ENCODE data around the gene LARP4B.

Gene LARP4B

GRCh38 chr10:931326-932318 is at the start of gene LARP4B:
LARP4B (minus strand) TSS chr10:931705; CDS start chr10:885721, 45,984 bp downstream.
- peak; percentile 57 to 83 for DNase-seq

- no peak for DNase-seq
These were observed 49.1 kb upstream of the LARP4B start for GRCh38 chr10:980468-981093.

- no peak for DNase-seq
These were observed 47.4 kb upstream of the LARP4B start for GRCh38 chr10:978826-979421.

GRCh38 chr10:976316-976715 is 44.8 kb upstream of the LARP4B start:
- DNase-seq, result no peak

- DNase-seq, result no peak
These were observed 43.2 kb upstream of the LARP4B start for GRCh38 chr10:974785-975074.

GRCh38 chr10:974038-974784 is 42.7 kb upstream of the LARP4B start:
- DNase-seq, result no peak

- no peak for DNase-seq
These were observed 41.3 kb upstream of the LARP4B start for GRCh38 chr10:972763-973162.

GRCh38 chr10:971613-972012 is 40.1 kb upstream of the LARP4B start:
- DNase-seq, result no peak

GRCh38 chr10:971150-971542 is 39.6 kb upstream of the LARP4B start:
- DNase-seq, result no peak

GRCh38 chr10:970311-971149 is 39.0 kb upstream of the LARP4B start:
- no peak for DNase-seq

- no peak for DNase-seq
These were observed 38.1 kb upstream of the LARP4B start for GRCh38 chr10:969473-970150.

- no peak for DNase-seq
These were observed 37.2 kb upstream of the LARP4B start for GRCh38 chr10:968546-969199.

GRCh38 chr10:966466-967235 is 35.1 kb upstream of the LARP4B start:
- DNase-seq, result no peak

- DNase-seq, result no peak
These were observed 33.5 kb upstream of the LARP4B start for GRCh38 chr10:964988-965417.

GRCh38 chr10:964321-964987 is 32.9 kb upstream of the LARP4B start:
- no peak for DNase-seq

GRCh38 chr10:963655-964054 is 32.1 kb upstream of the LARP4B start:
- no peak for DNase-seq

- DNase-seq, result no peak
These were observed 31.7 kb upstream of the LARP4B start for GRCh38 chr10:963186-963585.

GRCh38 chr10:962342-962741 is 30.8 kb upstream of the LARP4B start:
- no peak for DNase-seq

GRCh38 chr10:958856-959255 is 27.4 kb upstream of the LARP4B start:
- DNase-seq, result no peak

GRCh38 chr10:958106-958505 is 26.6 kb upstream of the LARP4B start:
- no peak for DNase-seq
